ENCODE measurements around the gene MTERF2. TPM values are rescaled to one million over a fixed set of nuclear protein-coding genes. Genes with fewer than 3 reads are reported as not detected.

Gene MTERF2
- total and polyA plus RNA-seq, 2 of the 13 experiments (the other 11 are each of a cell fraction or from before 2014, with no cell fraction given) = 8.0 to 11.6 TPM

- peak overlapping the region; percentile 89 to 98 (median 96); a peak in 5 of 6 replicates for H3K4me3 ChIP-seq (replicated peaks in 1 of 3; ENCODE audit: insufficient read depth in 1 of 3, low read depth in 2 of 3, low read length in 3 of 3)
- ChIA-PET CTCF (ENCODE audit: low intra/inter-chr PET ratio, low total read pairs) (no interaction called here), POLR2A (no interaction called here)
- DNase-seq (ENCODE audit: low spot score) = no peak
- H3K9me3 ChIP-seq (ENCODE audit: low read length) = no peaks in the 10 kb centered on the region
- H3K9ac ChIP-seq (ENCODE audit: insufficient read depth, low read depth, low read length) = peak overlapping the region; percentile 100
- no TSS peak for BruUV-seq (replicated peaks)
- in situ Hi-C loops (cut with HindIII; ENCODE audit: extremely low pct_ligation_motif_present, low pct_unique_long_range_greater_than_20kb) = no loop called here
- peaks cover 4 to 5% of the 10 kb centered on the region in 2 experiments; a peak in 1 of 5 replicates for H3K36me3 ChIP-seq (replicated peaks in 1 of 2; ENCODE audit: control insufficient read depth in 1 of 2, insufficient read depth in 2 of 2, low read length in 2 of 2)
- 0% methylated on average over 1 of the region's 1 CpG for WGBS (ENCODE audit: low lambda C conversion rate)
- FAIRE-seq = no peak
- intact Hi-C loops (cut with micrococcal nuclease; ENCODE audit: unreplicated experiment) = loop anchor here (2.0 kb wide), 1 partner anchor 135 kb away; the partner anchor contains the start of gene CRY1
- H2AFZ ChIP-seq (ENCODE audit: low read length) = no peak overlapping the region
- no peak for TF ChIP-seq DR1 (CRISPR knock-in tag; IDR thresholded peaks at IDR 0.05)
- TF ChIP-seq ZKSCAN1 (IDR thresholded peaks at IDR 0.05; ENCODE audit: low read length) = peak; percentile 47
- H3K79me2 ChIP-seq (ENCODE audit: insufficient read depth, low read length) = peaks cover 68% of the 10 kb centered on the region
- no peaks in the 10 kb centered on the region; a peak in 1 of 5 replicates for H3K27me3 ChIP-seq (ENCODE audit: control insufficient read depth in 1 of 2, insufficient read depth in 2 of 2, low read length in 2 of 2)
- ATAC-seq = no peak
- H3K4me2 ChIP-seq (ENCODE audit: low read depth, low read length) = peak overlapping the region; percentile 88
- peaks cover 62% of the 10 kb centered on the region for H3K4me1 ChIP-seq (ENCODE audit: insufficient read depth, low read length)
- peaks cover 56% of the 10 kb centered on the region for H4K20me1 ChIP-seq (ENCODE audit: insufficient read depth, low read length)
- peak overlapping the region; percentile 97 for H3K27ac ChIP-seq (ENCODE audit: extremely low read length, insufficient read depth, low read length)
Measured at GRCh38 chr12:106957583-106957982, 29.4 kb downstream of the MTERF2 start.

DNA sequence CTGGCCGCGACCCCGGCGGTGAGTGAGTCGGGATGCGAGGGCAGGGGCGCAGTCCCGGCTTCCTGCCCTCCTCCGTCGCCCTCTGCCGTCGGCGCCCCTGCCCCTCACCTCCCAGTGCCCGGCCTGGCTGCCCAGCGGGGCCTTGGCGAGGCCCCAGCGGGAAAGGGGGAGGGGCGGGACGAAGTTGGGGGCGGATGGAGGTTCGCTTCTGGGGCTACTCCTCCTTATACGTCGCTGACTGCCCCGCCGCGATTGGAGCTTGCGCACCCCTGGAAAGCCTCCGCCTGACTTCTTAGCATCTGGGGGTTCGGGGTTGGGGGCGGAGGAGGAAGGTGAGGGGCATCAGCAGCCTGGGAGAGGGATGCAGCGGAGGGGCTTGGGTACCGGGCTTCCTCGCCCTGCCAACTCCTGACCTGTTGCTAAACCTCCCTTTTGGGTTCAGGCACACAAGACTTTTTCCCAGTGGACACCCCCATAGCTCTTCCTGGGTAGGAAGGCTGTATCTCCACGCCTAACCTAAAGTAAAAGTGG lies 30.8 kb downstream of the MTERF2 start:
- Histone ChIP-seq H3K4me1 (ENCODE audit: insufficient read depth, low read length) (peaks cover 54% of the 10 kb centered on the region), H3K9me3 (ENCODE audit: low read length) (no peaks in the 10 kb centered on the region), H4K20me1 (ENCODE audit: insufficient read depth, low read length) (peaks cover 42% of the 10 kb centered on the region), H3K4me3 (replicated peaks in 1 of 3; ENCODE audit: insufficient read depth in 1 of 3, low read depth in 2 of 3, low read length in 3 of 3) (peak overlapping the region; percentile 89 to 98 (median 96)), H3K36me3 (replicated peaks in 1 of 2; ENCODE audit: control insufficient read depth in 1 of 2, insufficient read depth in 2 of 2, low read length in 2 of 2) (peaks cover 0 to 2% of the 10 kb centered on the region in 2 experiments; a peak in 1 of 5 replicates), H2AFZ (ENCODE audit: low read length) (no peak overlapping the region), H3K27ac (ENCODE audit: extremely low read length, insufficient read depth, low read length) (peak overlapping the region; percentile 97), H3K9ac (ENCODE audit: insufficient read depth, low read depth, low read length) (peak overlapping the region; percentile 100), H3K27me3 (ENCODE audit: control insufficient read depth in 1 of 2, insufficient read depth in 2 of 2, low read length in 2 of 2) (no peaks in the 10 kb centered on the region; a peak in 1 of 5 replicates), H3K4me2 (ENCODE audit: low read depth, low read length) (peak overlapping the region; percentile 88), H3K79me2 (ENCODE audit: insufficient read depth, low read length) (peaks cover 53% of the 10 kb centered on the region)
- BruUV-seq (replicated peaks) = no TSS peak
- DNase-seq (ENCODE audit: low spot score) (peak; percentile 33), ATAC-seq (peak; percentile 68), FAIRE-seq (no peak)
- in situ Hi-C loops (cut with HindIII; ENCODE audit: extremely low pct_ligation_motif_present, low pct_unique_long_range_greater_than_20kb) (no loop called here), intact Hi-C loops (cut with micrococcal nuclease; ENCODE audit: unreplicated experiment) (loop anchor here (1.0 to 2.0 kb wide), 2 partner anchors 20 to 137 kb away; partner anchors contain the start of gene CRY1)
- ChIA-PET POLR2A (interaction anchor here (0.7 to 2.3 kb wide), 13 partner anchors 8 to 598 kb away, joined by 3 to 33 read pairs (median 7); partner anchors contain the start of genes CRY1, MTERF2 and POLR3B), CTCF (ENCODE audit: low intra/inter-chr PET ratio, low total read pairs) (interaction anchor here (0.6 kb wide), 1 partner anchor 36 kb away, joined by 3 read pairs; no protein-coding TSS in a partner anchor)
- WGBS (ENCODE audit: low lambda C conversion rate) = 0% methylated on average over 3 of the region's 34 CpGs
- TF ChIP-seq ZNF782 (CRISPR knock-in tag; IDR thresholded peaks at IDR 0.05; ENCODE audit: borderline replicate concordance) (no peak), ESRRA (CRISPR knock-in tag; IDR thresholded peaks at IDR 0.05; ENCODE audit: low read depth) (no peak; the same call in 1 of the 2 replicates), ZNF292 (CRISPR knock-in tag; IDR thresholded peaks at IDR 0.05; ENCODE audit: borderline replicate concordance, low read depth) (no peak), ZFYVE20 (CRISPR knock-in tag; IDR thresholded peaks at IDR 0.05; ENCODE audit: borderline replicate concordance, low read depth) (no peak; the same call in 1 of the 2 replicates), ATF4 (CRISPR knock-in tag; IDR thresholded peaks at IDR 0.05) (no peak), ZNF615 (CRISPR knock-in tag; IDR thresholded peaks at IDR 0.05; ENCODE audit: borderline replicate concordance) (no peak), ZNF558 (CRISPR knock-in tag; IDR thresholded peaks at IDR 0.05; ENCODE audit: borderline replicate concordance) (no peak), ZNF264 (CRISPR knock-in tag; IDR thresholded peaks at IDR 0.05) (no peak; the same call in 1 of the 2 replicates), TP53 (CRISPR knock-in tag; conservative IDR thresholded peaks at IDR 0.05) (no peak), ZNF629 (CRISPR knock-in tag; conservative IDR thresholded peaks at IDR 0.05) (no peak), ZNF30 (CRISPR knock-in tag; IDR thresholded peaks at IDR 0.05) (no peak), ZNF543 (CRISPR knock-in tag; IDR thresholded peaks at IDR 0.05) (no peak), IKZF4 (CRISPR knock-in tag; IDR thresholded peaks at IDR 0.05; ENCODE audit: borderline replicate concordance, low read depth, not compliant biosample characterization) (no peak), TAF1 (CRISPR knock-in tag; IDR thresholded peaks at IDR 0.05) (peak; percentile 37)
